Tibial nerve (tissue), 4 donors: ENCODE data around the gene EFTUD2. TPM values are rescaled to one million over a fixed set of nuclear protein-coding genes. Genes with fewer than 3 reads are reported as not detected.

Source experiments
- DNase-seq, 2 donors: peaks; one replicate each; pipeline ENCODE4 v3.0.0-alpha.2; 2019; ENCODE audit warnings: low spot score in 2 of 2
- H3K27ac ChIP-seq, 4 donors: fragments of 200-600 bp; sonication (generic) in 3 of 4; one replicate each; pipeline ENCODE4 v1.5.1; 2017 to 2019; ENCODE audit warnings: mild to moderate bottlenecking in 1 of 4
- H3K27me3 ChIP-seq, 2 donors: fragments of 200-600 bp; sonication (generic) in 1 of 2; one replicate each; pipeline versions ENCODE4 v1.5.1 to v1.6.0; 2017 to 2019
- H3K36me3 ChIP-seq, 3 donors: fragments of 200-600 bp; sonication (generic); one replicate each; pipeline ENCODE4 v1.5.1; 2018 to 2019
- H3K4me1 ChIP-seq, 4 donors: fragments of 200-600 bp; sonication (generic) in 3 of 4; one replicate each; pipeline ENCODE4 v1.5.1; 2017 to 2019
- H3K4me3 ChIP-seq, 4 donors: fragments of 200-600 bp; sonication (generic) in 3 of 4; one replicate each; pipeline ENCODE4 v1.5.1; 2017 to 2019; ENCODE audit warnings: mild to moderate bottlenecking in 1 of 4, moderate library complexity in 1 of 4
- H3K9me3 ChIP-seq, 4 donors: fragments of 200-600 bp; sonication (generic) in 3 of 4; one replicate each; pipeline ENCODE4 v1.5.1; 2017 to 2019
- CTCF ChIP-seq, 5 experiments: fragments of 200-600 bp in 3 of 5; fragments of 450-650 bp in 2 of 5; sonication (generic) in 3 of 5; IDR thresholded peaks; one replicate each; pipeline ENCODE4 v1.5.1; 2016 to 2019; ENCODE audit warnings: antibody characterized with exemption in 5 of 5, mild to moderate bottlenecking in 3 of 5, moderate library complexity in 2 of 5
- EP300 ChIP-seq, 2 donors: sonication (generic); formaldehyde crosslinking; IDR thresholded peaks; one replicate each; pipeline ENCODE4 v1.6.1; 2017; ENCODE audit warnings: antibody characterized with exemption in 2 of 2, mild to moderate bottlenecking in 1 of 2
- POLR2A ChIP-seq, 2 donors: fragments of 450-650 bp; IDR thresholded peaks; one replicate each; pipeline ENCODE4 v1.6.1; 2017; ENCODE audit warnings: antibody characterized with exemption in 2 of 2, mild to moderate bottlenecking in 2 of 2, moderate library complexity in 2 of 2
- WGBS, 2 donors: methylation state at CpG; one replicate each; pipeline ENCODE4 v1.1.5; 2018; 5-methylcytosine and 5-hydroxymethylcytosine counted together
- total RNA-seq, 4 donors: library from RNA; depleted of rRNA; stranded (reverse); fragments of >200 nt; gene quantifications; one replicate each; pipeline ENCODE4 v1.1.0, GENCODE V29; 2016

The EFTUD2 gene
- total RNA-seq, 4 donors from 2014 or later = 48.9 to 137 (median 57.0) TPM

DNA sequence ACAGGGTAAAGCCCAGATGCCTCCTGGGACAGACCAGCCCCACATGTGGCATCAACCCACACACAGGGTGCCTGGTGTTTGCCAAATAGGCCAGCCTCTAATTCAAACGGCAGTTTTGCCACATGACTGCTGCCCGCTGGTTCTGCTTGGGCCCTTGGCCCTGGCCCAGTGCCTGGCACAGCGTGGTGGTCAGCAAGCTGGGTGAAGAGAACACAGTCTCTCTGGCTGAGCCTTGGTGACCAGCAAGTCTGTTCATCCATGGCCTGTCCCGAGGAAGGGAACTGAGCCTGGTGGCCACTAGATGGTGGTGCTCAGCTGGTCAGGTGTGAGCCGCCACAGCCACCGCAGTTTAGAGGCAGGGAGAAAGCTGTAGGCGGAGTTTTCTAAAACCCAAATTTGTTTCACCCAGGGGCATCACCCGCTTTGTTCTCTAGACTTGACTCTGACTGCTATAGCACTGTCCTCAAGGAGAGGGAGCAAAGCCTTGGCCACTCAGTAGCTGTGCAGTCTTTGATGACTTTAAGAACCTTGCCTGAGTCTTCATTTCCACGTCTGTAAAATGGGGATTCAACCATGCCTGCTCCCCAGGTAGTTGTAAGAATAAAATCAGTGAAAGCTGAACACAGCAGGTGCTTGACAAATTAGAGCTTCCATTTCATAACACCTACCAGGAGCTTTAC, 20.8 kb upstream of the EFTUD2 start:
- no peaks in the 10 kb centered on the region for H3K9me3 ChIP-seq
- H3K36me3 ChIP-seq = no peaks in the 10 kb centered on the region
- no peak overlapping the region for H3K4me3 ChIP-seq
- H3K27ac ChIP-seq = peak overlapping the region in 3 of 4 donors; percentile 43 to 78 (median 70)
- no peaks in the 10 kb centered on the region for H3K27me3 ChIP-seq
- peak; percentile 75 to 78 for DNase-seq
- TF ChIP-seq POLR2A (IDR thresholded peaks at IDR 0.05) = no peak
- TF ChIP-seq CTCF (IDR thresholded peaks at IDR 0.05) = peak; percentile 72 to 94 (median 87)
- peak in 1 of 2 donors; percentile 62 for TF ChIP-seq EP300 (IDR thresholded peaks at IDR 0.05)
- H3K4me1 ChIP-seq = peaks cover 0 to 61% (median 25%) of the 10 kb centered on the region in 4 donors
- WGBS, 2 donors = 8 to 21% methylated on average over 6 to 8 of the region's 9 CpGs

DNA sequence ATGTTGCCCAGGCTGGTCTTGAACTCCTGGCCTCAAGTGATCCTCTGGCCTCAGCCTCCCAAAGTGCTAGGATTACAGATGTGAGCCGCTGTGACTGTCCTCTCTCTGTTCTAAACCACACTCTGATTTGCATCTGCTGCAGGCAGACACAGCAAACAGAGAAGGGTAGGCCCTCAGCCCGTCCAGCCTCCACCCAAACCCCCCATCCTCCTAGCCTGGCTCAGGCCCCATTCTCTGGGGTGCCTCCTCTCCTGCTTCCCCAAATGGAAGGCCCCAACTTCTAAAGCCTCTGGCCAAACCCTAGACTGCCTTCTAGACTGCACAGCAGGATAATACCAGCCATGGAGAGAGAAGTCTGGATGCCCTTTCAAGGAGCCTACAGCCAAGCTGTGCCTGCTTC, 20.2 kb upstream of the EFTUD2 start:
- peak overlapping the region in 3 of 4 donors; percentile 43 to 78 (median 70) for H3K27ac ChIP-seq
- DNase-seq = no peak
- peaks cover 0 to 67% (median 28%) of the 10 kb centered on the region in 4 donors for H3K4me1 ChIP-seq
- no peak overlapping the region for H3K4me3 ChIP-seq
- no peaks in the 10 kb centered on the region for H3K27me3 ChIP-seq
- no peaks in the 10 kb centered on the region for H3K36me3 ChIP-seq
- H3K9me3 ChIP-seq = no peaks in the 10 kb centered on the region
- 62 to 80% methylated on average over 2 of the region's 2 CpGs for WGBS, 2 donors
- no peak for TF ChIP-seq EP300 (IDR thresholded peaks at IDR 0.05)
- TF ChIP-seq POLR2A (IDR thresholded peaks at IDR 0.05) = no peak
- no peak for TF ChIP-seq CTCF (IDR thresholded peaks at IDR 0.05)

DNA sequence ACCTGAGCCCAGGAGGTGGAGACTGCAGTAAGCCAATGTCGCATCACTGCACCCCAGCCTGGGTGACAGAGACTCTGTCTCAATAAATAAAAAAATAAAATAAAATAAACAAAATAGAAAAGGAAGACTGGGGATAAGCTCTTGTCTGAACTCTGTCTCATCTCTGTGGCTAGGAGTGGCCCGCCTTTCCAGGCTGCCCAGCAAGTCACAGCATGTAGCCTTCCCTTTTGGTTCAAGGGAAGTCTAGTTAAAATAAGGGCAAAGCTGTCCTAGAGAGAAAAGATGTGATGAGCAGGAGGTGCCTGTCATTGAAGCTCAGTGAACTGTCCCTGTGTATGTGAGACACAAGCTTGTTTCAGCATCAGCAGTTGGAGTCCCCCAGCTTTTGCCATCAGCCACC, 18.8 kb upstream of the EFTUD2 start:
- H3K27ac ChIP-seq = peak overlapping the region in 2 of 4 donors; percentile 76 to 83

GRCh38 chr17:44917456-44917855, 18.2 kb upstream of the EFTUD2 start:
- peaks cover 0 to 8% of the 10 kb centered on the region in 2 donors for H3K27me3 ChIP-seq
- H3K36me3 ChIP-seq = no peaks in the 10 kb centered on the region
- peaks cover 0 to 77% (median 28%) of the 10 kb centered on the region in 4 donors for H3K4me1 ChIP-seq
- H3K9me3 ChIP-seq = no peaks in the 10 kb centered on the region
- no peak for DNase-seq
- H3K27ac ChIP-seq = peak overlapping the region in 3 of 4 donors; percentile 41 to 83 (median 76)
- TF ChIP-seq POLR2A (IDR thresholded peaks at IDR 0.05) (no peak), CTCF (IDR thresholded peaks at IDR 0.05) (no peak), EP300 (IDR thresholded peaks at IDR 0.05) (no peak)
- WGBS, 2 donors = 80 to 81% methylated on average over 6 of the region's 6 CpGs
- H3K4me3 ChIP-seq = no peak overlapping the region

More for the DNA sequence above, 18.8 kb upstream of the EFTUD2 start:
- H3K4me3 ChIP-seq = no peak overlapping the region
- no peak for TF ChIP-seq CTCF (IDR thresholded peaks at IDR 0.05)
- no peak for TF ChIP-seq EP300 (IDR thresholded peaks at IDR 0.05)
- no peak for TF ChIP-seq POLR2A (IDR thresholded peaks at IDR 0.05)
- peaks cover 0 to 77% (median 28%) of the 10 kb centered on the region in 4 donors for H3K4me1 ChIP-seq
- peaks cover 0 to 4% of the 10 kb centered on the region in 2 donors for H3K27me3 ChIP-seq
- no peaks in the 10 kb centered on the region for H3K36me3 ChIP-seq
- no peaks in the 10 kb centered on the region for H3K9me3 ChIP-seq
- no peak for DNase-seq
- 98% methylated on average over 2 of the region's 2 CpGs for WGBS, 2 donors

- Histone ChIP-seq H3K36me3 (no peaks in the 10 kb centered on the region), H3K9me3 (no peaks in the 10 kb centered on the region), H3K27ac (peak overlapping the region; percentile 32 to 83 (median 71)), H3K4me1 (peaks cover 0 to 77% (median 28%) of the 10 kb centered on the region in 4 donors), H3K27me3 (peaks cover 0 to 13% of the 10 kb centered on the region in 2 donors), H3K4me3 (no peak overlapping the region)
- TF ChIP-seq CTCF (IDR thresholded peaks at IDR 0.05) = peak in 1 of 5 experiments; percentile 14
- no peak for TF ChIP-seq POLR2A (IDR thresholded peaks at IDR 0.05)
- peak; percentile 18 to 73 for TF ChIP-seq EP300 (IDR thresholded peaks at IDR 0.05)
- no peak for DNase-seq
- WGBS, 2 donors = 22 to 33% methylated on average over 6 to 10 of the region's 10 CpGs
Observed at GRCh38 chr17:44916781-44917241, 17.6 kb upstream of the EFTUD2 start.
